ENCODE data around the gene BET1. TPM values are rescaled to one million over a fixed set of nuclear protein-coding genes. Genes with fewer than 3 reads are reported as not detected.

BET1 gene
- total and polyA plus RNA-seq, 9 of the 15 experiments (the other 6 are each of a cell fraction or from before 2014, with no cell fraction given): 15.8 to 190 (median 37.8) TPM

- TF ChIP-seq TSHZ1 (CRISPR knock-in tag; IDR thresholded peaks at IDR 0.05): no peak
These were observed 59.1 kb downstream of the BET1 start (continued) for GRCh38 chr7:93945083-93945482.

GRCh38 chr7:93944673-93945072, 59.5 kb downstream of the BET1 start:
- CTCF ChIA-PET (ENCODE audit: low intra/inter-chr PET ratio): no interaction called here
- no peaks in the 10 kb centered on the region for H3K27me3 ChIP-seq (ENCODE audit: control insufficient read depth in 2 of 2, insufficient read depth in 2 of 2, low read length in 2 of 2)
- H3K79me2 ChIP-seq (ENCODE audit: control insufficient read depth, insufficient read depth, low read length): no peaks in the 10 kb centered on the region
- H2AFZ ChIP-seq (ENCODE audit: low read depth, low read length): no peak overlapping the region
- H3K27ac ChIP-seq (ENCODE audit: extremely low read depth, low read depth, low read length): no peak overlapping the region
- intact Hi-C loops (cut with micrococcal nuclease): no loop called here
- peaks cover 0 to 12% of the 10 kb centered on the region in 2 experiments; a peak in 2 of 5 replicates for H3K4me1 ChIP-seq (replicated peaks in 1 of 2; ENCODE audit: control insufficient read depth in 2 of 2, insufficient read depth in 2 of 2, low read length in 2 of 2)
- no peak for FAIRE-seq
- H3K9me3 ChIP-seq (replicated peaks; ENCODE audit: control insufficient read depth, insufficient read depth, low read depth, low read length): no peaks in the 10 kb centered on the region
- no peak for DNase-seq (ENCODE audit: extremely low read depth in 1 of 4, low spot score in 3 of 4)
- no peaks in the 10 kb centered on the region for H4K20me1 ChIP-seq (replicated peaks; ENCODE audit: control insufficient read depth, insufficient read depth, low read length)
- no peak overlapping the region for H3K4me3 ChIP-seq
- no peaks in the 10 kb centered on the region for H3K9me1 ChIP-seq (ENCODE audit: control insufficient read depth, insufficient read depth, low read length)
- in situ Hi-C loops (cut with MboI): no loop called here
- no peaks in the 10 kb centered on the region for H3K36me3 ChIP-seq (ENCODE audit: control insufficient read depth, insufficient read depth, low read length)
- 0% methylated on average over 1 of the region's 1 CpG for WGBS (ENCODE audit: insufficient coverage, low coverage, missing lambda C conversion rate)
- no peak for ATAC-seq
- POLR2A ChIA-PET: interaction anchor here (0.9 kb wide), 1 partner anchor 9 kb away, joined by 3 read pairs; no protein-coding TSS in a partner anchor
- H3K9ac ChIP-seq (ENCODE audit: insufficient read depth in 1 of 2, low read depth in 2 of 2, low read length in 2 of 2): no peak overlapping the region
- TF ChIP-seq FOXO4 (CRISPR knock-in tag; IDR thresholded peaks at IDR 0.05): no peak
- no peak for TF ChIP-seq TOE1 (IDR thresholded peaks at IDR 0.05; ENCODE audit: borderline replicate concordance)
- no peak for TF ChIP-seq TOE1 (CRISPR knock-in tag; IDR thresholded peaks at IDR 0.05; ENCODE audit: borderline replicate concordance, low read depth)
- TF ChIP-seq HDAC6 (IDR thresholded peaks at IDR 0.05; ENCODE audit: low read depth, low read length): no peak
- no peak for TF ChIP-seq ELK1 (CRISPR knock-in tag; IDR thresholded peaks at IDR 0.05)
- BruUV-seq (replicated peaks): no TSS peak
- no peak overlapping the region for H3K4me2 ChIP-seq (ENCODE audit: insufficient read depth, low read length)
